Keratinocyte (primary cell): ENCODE measurements around the gene CDH8.

Experiments
- CTCF ChIP-seq, 3 experiments: IDR thresholded peaks in 1 of 3; conservative IDR thresholded peaks in 1 of 3; optimal IDR thresholded peaks in 1 of 3; 2 replicates in 2 of 3; 3 replicates in 1 of 3; pipeline versions ENCODE3 to v1.5.1; 2011; ENCODE audit warnings: low read length in 3 of 3, mild to moderate bottlenecking in 3 of 3, moderate library complexity in 2 of 3, control low read depth in 1 of 3, inconsistent platforms in 1 of 3; ENCODE audit not compliant: insufficient read depth in 2 of 3; ENCODE audit errors: extremely low read depth in 1 of 3
- EZH2 ChIP-seq: IDR thresholded peaks from one replicate; pipeline ENCODE4 v1.6.1; 2012; ENCODE audit warnings: inconsistent platforms, mild to moderate bottlenecking, low read length, moderate library complexity

GRCh38 chr16:62010186-62010585, 26.1 kb downstream of the CDH8 start:
- TF ChIP-seq CTCF (optimal IDR thresholded peaks at IDR 0.05 in 1 of 3, IDR thresholded peaks at IDR 0.05 in 1 of 3, conservative IDR thresholded peaks at IDR 0.05 in 1 of 3; ENCODE audit: extremely low read depth in 1 of 3, insufficient read depth in 2 of 3, low read length in 3 of 3): no peak
- no peak for TF ChIP-seq EZH2
